Fibroblast of mammary gland (primary cell): ENCODE results near the gene GPR35.

Experiments used
- DNase-seq: peaks from one replicate; pipeline ENCODE4 v3.0.0-alpha.2; 2010; ENCODE audit warnings: low read depth
- H3K4me3 ChIP-seq: 2 replicates; pipeline ENCODE4 v1.5.1; 2011; ENCODE audit warnings: low read depth, mild to moderate bottlenecking, low read length, moderate library complexity; ENCODE audit not compliant: control insufficient read depth
- TF ChIP-seq, protein P1 (sequence below): conservative IDR thresholded peaks from 2 replicates; pipeline ENCODE4 v1.5.1; 2011; ENCODE audit warnings: low read depth, low read length, inconsistent platforms; ENCODE audit not compliant: control insufficient read depth, insufficient read depth

The GPR35 gene

DNA sequence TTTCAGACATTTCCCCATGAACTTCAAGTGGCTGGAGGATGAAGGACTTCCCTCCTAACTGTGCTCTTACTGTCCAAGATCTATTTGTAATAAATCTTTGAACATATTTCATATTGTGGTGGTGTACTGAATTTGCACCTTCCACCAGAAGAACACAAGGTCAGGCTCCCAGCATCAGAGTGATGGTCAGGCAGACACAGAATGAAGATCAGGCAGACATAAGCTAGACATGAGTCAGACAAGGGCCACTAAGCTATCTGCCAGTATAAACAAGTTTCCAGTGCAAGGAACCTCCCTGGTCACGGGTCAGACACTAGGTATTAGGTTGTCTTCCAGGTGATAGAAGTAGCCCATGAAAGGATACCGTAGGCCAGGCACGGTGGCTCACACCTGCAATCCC lies 37.4 kb downstream of the GPR35 start:
- TF ChIP-seq, protein P1, sequence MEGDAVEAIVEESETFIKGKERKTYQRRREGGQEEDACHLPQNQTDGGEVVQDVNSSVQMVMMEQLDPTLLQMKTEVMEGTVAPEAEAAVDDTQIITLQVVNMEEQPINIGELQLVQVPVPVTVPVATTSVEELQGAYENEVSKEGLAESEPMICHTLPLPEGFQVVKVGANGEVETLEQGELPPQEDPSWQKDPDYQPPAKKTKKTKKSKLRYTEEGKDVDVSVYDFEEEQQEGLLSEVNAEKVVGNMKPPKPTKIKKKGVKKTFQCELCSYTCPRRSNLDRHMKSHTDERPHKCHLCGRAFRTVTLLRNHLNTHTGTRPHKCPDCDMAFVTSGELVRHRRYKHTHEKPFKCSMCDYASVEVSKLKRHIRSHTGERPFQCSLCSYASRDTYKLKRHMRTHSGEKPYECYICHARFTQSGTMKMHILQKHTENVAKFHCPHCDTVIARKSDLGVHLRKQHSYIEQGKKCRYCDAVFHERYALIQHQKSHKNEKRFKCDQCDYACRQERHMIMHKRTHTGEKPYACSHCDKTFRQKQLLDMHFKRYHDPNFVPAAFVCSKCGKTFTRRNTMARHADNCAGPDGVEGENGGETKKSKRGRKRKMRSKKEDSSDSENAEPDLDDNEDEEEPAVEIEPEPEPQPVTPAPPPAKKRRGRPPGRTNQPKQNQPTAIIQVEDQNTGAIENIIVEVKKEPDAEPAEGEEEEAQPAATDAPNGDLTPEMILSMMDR = no peak
- H3K4me3 ChIP-seq = no peak overlapping the region
- DNase-seq = peak; percentile 6

DNA sequence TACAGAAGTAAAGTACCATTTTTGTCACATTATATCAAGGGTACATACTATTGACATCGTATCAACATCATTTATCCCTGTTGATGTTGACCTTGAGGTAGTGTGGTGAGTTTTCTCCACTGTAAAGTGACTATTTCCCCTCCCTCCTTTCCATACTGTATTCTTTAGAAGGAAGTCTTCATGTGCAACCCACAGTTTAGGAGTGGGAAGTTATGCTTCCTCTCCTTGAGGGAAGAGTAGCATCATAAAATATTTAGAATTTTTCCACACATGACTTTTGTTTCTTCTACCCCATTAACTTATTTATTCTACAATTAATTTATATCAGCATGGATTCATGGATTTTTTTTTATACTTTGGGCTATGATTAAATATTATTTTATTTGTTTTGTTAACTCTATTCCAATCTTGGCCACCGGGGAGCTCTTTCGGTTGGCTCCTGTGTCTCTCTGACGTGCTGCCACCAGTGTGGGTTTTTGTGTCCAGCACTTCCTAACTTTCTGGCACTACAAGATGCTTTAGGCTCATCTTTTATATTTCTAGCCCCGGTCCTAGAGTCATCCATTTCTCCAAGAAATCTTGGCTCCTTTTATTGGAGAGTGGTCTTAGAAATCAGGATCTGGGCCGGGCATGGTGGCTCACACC lies 38.4 kb downstream of the GPR35 start:
- H3K4me3 ChIP-seq = no peak overlapping the region
- TF ChIP-seq, protein P1 = peak; percentile 3
- DNase-seq = no peak

DNA sequence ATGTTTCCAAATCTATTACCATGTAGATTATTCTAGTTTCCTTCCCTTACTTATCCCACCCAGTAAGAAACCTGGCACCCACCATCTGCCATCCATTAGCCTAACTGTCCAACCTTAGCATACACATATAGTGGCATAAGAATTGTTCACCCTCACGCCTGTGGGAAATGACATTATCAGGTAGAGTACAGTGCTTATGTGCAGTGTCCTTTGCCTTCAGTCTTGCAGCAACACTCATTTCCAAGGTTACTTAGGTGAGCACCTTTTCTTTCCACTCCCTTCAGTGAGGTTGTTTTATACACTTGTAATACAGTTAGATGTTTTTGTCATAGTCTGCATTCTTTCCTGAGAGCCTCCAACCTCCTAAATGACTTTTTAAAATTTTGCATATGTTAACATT lies 39.3 kb downstream of the GPR35 start:
- TF ChIP-seq, protein P1 = no peak
- no peak overlapping the region for H3K4me3 ChIP-seq

DNA sequence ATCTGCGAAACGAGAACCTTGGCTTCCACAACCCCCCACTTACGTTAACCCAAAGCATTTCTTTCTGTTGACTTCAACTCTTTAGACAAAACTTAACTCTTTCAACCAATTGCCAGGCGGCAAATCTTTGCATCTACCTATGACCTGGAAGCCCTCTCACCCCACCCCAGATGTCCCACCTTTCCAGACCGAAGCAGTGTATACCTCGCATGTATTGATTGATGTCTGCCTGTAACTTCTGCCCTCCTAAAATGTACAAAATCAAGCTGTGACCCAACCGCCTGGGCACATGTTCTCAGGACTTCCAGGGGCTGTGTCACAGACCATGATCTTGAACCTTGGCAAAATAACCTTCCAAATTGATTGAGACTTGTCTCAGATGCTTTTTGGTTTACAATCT lies 45.1 kb downstream of the GPR35 start:
- TF ChIP-seq, protein P1 = no peak
- no peak overlapping the region for H3K4me3 ChIP-seq
- DNase-seq = no peak

More for the DNA sequence above, 39.3 kb downstream of the GPR35 start:
- no peak for DNase-seq

DNA sequence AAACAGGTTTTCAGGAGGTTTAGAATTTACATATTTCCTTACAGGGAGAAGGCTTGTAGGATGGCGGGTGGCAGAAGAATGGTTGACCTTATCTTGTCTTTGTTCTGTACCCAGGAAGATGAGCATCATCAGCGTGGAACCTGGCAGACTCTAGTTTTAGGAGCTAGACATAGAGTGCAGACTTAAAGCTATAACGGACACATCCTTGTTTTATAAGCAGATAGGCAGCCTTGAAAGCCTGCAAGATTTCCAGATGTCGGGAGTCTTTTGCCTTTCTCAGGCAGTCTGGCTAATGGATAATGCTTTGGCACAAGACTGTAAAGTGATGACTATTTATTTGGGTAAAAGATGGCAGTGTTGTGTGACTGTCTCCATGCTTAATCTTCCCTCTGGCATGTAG lies 45.7 kb downstream of the GPR35 start:
- TF ChIP-seq, protein P1 = no peak
- H3K4me3 ChIP-seq = no peak overlapping the region
- DNase-seq = no peak

DNA sequence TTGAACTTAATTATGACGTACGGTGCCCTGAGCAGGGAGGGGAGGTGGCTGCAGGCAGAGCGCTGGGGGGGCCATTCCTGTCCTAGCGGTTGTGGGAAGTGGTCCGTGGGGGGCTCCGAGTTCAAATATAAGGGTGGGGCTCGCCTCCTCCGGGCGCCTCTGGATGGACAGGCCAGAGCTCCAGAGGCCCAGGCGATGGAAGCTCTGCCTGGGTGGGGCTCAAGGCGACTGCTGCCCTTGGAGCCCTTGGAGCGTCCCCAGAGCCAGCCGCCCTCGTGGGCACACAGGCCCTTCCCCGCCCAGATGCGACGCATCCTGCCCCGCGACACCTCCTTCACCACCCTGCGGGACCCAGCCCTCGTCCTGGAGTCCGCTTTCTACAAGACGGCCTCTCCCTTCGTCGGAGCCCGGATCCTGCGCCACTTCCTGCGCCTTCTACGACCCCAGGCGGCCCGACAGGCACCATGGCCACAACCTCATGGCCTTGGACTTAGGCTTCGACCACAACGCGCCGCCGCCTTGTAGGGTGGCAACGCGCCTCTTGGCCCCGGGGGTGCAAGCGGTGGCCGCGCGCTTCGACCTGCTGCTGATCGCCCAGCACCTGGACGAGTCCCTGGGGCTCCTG lies 46.9 kb downstream of the GPR35 start:
- TF ChIP-seq, protein P1 = no peak
- no peak for DNase-seq
- no peak overlapping the region for H3K4me3 ChIP-seq
